Measurements from ENCODE around the gene SEC23A. TPM values are rescaled to one million over a fixed set of nuclear protein-coding genes. Genes with fewer than 3 reads are reported as not detected.

SEC23A gene
- total and polyA plus RNA-seq, 3 donors from 2014 or later, result 39.0 to 79.2 (median 52.4) TPM

Small RNA genes within 50 kb of the gene (small RNA-seq; reads per million reads assigned to genes)
- 0 reads per million in 2 donors for gene AL109628.1
- gene RF00019, result 0 reads per million in 2 donors

Other genes starting within 250 kb of the SEC23A start
- gene GEMIN2, start 11.1 kb upstream of the SEC23A start, total RNA-seq, result 10 to 100 TPM; 28.4 to 36.7 TPM
- gene GEMIN2, start 11.1 kb upstream of the SEC23A start, polyA plus RNA-seq (ENCODE audit: insufficient read depth, low read depth, low replicate concordance), result 23.1 TPM
- gene TRAPPC6B, start 67.1 kb upstream of the SEC23A start, total RNA-seq, result 10 to 100 TPM; 43.4 to 45.8 TPM
- gene TRAPPC6B, start 67.1 kb upstream of the SEC23A start, polyA plus RNA-seq (ENCODE audit: insufficient read depth, low read depth, low replicate concordance), result 32.4 TPM
- 10 to 100 TPM; 54.1 to 78.5 TPM for gene PNN, start 72.0 kb upstream of the SEC23A start, total RNA-seq
- gene PNN, start 72.0 kb upstream of the SEC23A start, polyA plus RNA-seq (ENCODE audit: insufficient read depth, low read depth, low replicate concordance), result 32.5 TPM
- gene MIA2, start 130.7 kb upstream of the SEC23A start, total RNA-seq, result 10 to 100 TPM; 32.3 to 40.8 TPM
- 25.2 TPM for gene MIA2, start 130.7 kb upstream of the SEC23A start, polyA plus RNA-seq (ENCODE audit: insufficient read depth, low read depth, low replicate concordance)